Endothelial cell of umbilical vein (primary cell): ENCODE data around the gene TICAM2. TPM values are rescaled to one million over a fixed set of nuclear protein-coding genes. Genes with fewer than 3 reads are reported as not detected.
A peak's percentile ranks its signal among the peaks of the same experiment; 100 is the strongest.

Experiments used
- BruUV-seq: library from RNA; stranded (reverse); fragments of 400-500 nt; replicated peaks from 2 replicates; lab custom pipeline; 2021; lab: Mats Ljungman, UMichigan
- CTCF ChIA-PET: fragments of 300-600, 350-600 bp; sonication (Branson Sonifier 250); formaldehyde crosslinking; loops from one replicate; lab custom pipeline; 2021; ENCODE audit warnings: antibody characterized with exemption, inconsistent platforms; lab: Charles Lee
- POLR2A ChIA-PET: fragments of 300-600, 350-600 bp; sonication (Branson Sonifier 250); formaldehyde crosslinking; loops from one replicate; lab custom pipeline; 2021; ENCODE audit warnings: antibody characterized with exemption, inconsistent platforms; lab: Charles Lee
- DNase-seq: peaks from one replicate; pipeline ENCODE4 v3.0.0-alpha.2; 2011; ENCODE audit warnings: low read depth, low spot score
- FAIRE-seq: peaks from 2 replicates; lab custom pipeline; 2011; peaks lifted over from hg19 to GRCh38; lab: Jason Lieb, UNC
- H2AFZ ChIP-seq: 2 replicates; pipeline ENCODE4 v1.6.0; 2012; ENCODE audit warnings: low read depth, low read length, control low read depth, inconsistent platforms
- H3K27ac ChIP-seq: 2 replicates; pipeline ENCODE4 v1.5.1; 2011; ENCODE audit warnings: low read depth, mild to moderate bottlenecking, control low read depth, low read length, moderate library complexity; ENCODE audit not compliant: insufficient read depth
- H3K27me3 ChIP-seq, 2 experiments: 2 replicates each; pipeline versions ENCODE4 v1.6.0 to v1.6.1; 2011; ENCODE audit warnings: low read length in 2 of 2, mixed read lengths in 1 of 2; ENCODE audit not compliant: control insufficient read depth in 2 of 2, insufficient read depth in 2 of 2
- H3K36me3 ChIP-seq, 2 experiments: 2 replicates in 1 of 2; 3 replicates in 1 of 2; pipeline ENCODE4 v1.5.1; 2011; ENCODE audit warnings: low read length in 2 of 2, mild to moderate bottlenecking in 1 of 2, moderate library complexity in 1 of 2; ENCODE audit not compliant: control insufficient read depth in 2 of 2, insufficient read depth in 2 of 2; ENCODE audit errors: extremely low read depth in 1 of 2
- H3K4me1 ChIP-seq: 3 replicates; pipeline ENCODE4 v1.5.1; 2011; ENCODE audit warnings: mild to moderate bottlenecking, low read length; ENCODE audit not compliant: control insufficient read depth, insufficient read depth; ENCODE audit errors: extremely low read depth
- H3K4me2 ChIP-seq: 2 replicates; pipeline ENCODE4 v1.6.1; 2011; ENCODE audit warnings: low read length, control low read depth, mixed read lengths; ENCODE audit not compliant: insufficient read depth
- H3K4me3 ChIP-seq, 3 experiments: fragments of 200-600 bp in 1 of 3; sonication (generic), shearing (Covaris generic) in 1 of 3; replicated peaks in 1 of 3; 2 replicates each; pipeline ENCODE4 v1.5.1; 2011 to 2016; ENCODE audit warnings: control low read depth in 3 of 3, low read length in 3 of 3, mild to moderate bottlenecking in 2 of 3, inconsistent platforms in 1 of 3, low read depth in 1 of 3, moderate library complexity in 1 of 3; ENCODE audit not compliant: insufficient read depth in 1 of 3
- H3K79me2 ChIP-seq: 2 replicates; pipeline ENCODE4 v1.6.0; 2012; ENCODE audit warnings: low read length, inconsistent platforms; ENCODE audit not compliant: control insufficient read depth, insufficient read depth
- H3K9ac ChIP-seq: replicated peaks from 2 replicates; pipeline ENCODE3; 2011; ENCODE audit warnings: low read length, control low read depth; ENCODE audit not compliant: insufficient read depth; ENCODE audit errors: extremely low read depth
- H3K9me1 ChIP-seq: replicated peaks from 3 replicates; pipeline ENCODE4 v1.6.0; 2011; ENCODE audit warnings: mild to moderate bottlenecking, low read length; ENCODE audit not compliant: control insufficient read depth, insufficient read depth; ENCODE audit errors: extremely low read depth
- H3K9me3 ChIP-seq: replicated peaks from 2 replicates; pipeline ENCODE4 v1.5.1; 2012; ENCODE audit warnings: low read length, inconsistent platforms; ENCODE audit not compliant: control insufficient read depth, insufficient read depth
- H4K20me1 ChIP-seq: replicated peaks from 2 replicates; pipeline ENCODE3; 2011; ENCODE audit warnings: mild to moderate bottlenecking, low read length; ENCODE audit not compliant: control insufficient read depth, insufficient read depth; ENCODE audit errors: extremely low read depth
- EZH2 ChIP-seq: IDR thresholded peaks from 2 replicates; pipeline ENCODE4 v1.6.1; 2012; ENCODE audit warnings: borderline replicate concordance, low read depth, mild to moderate bottlenecking, moderate library complexity, low read length, inconsistent platforms; ENCODE audit not compliant: severe bottlenecking
- FOS ChIP-seq: IDR thresholded peaks from 2 replicates; pipeline ENCODE4 v1.6.1; 2011; ENCODE audit warnings: mild to moderate bottlenecking, low read length, moderate library complexity, borderline replicate concordance; ENCODE audit not compliant: insufficient read depth
- GATA2 ChIP-seq: IDR thresholded peaks from 2 replicates; pipeline ENCODE4 v1.7.0; 2011; ENCODE audit warnings: low read depth, mild to moderate bottlenecking, moderate library complexity, mixed read lengths, low read length; ENCODE audit not compliant: insufficient read length, insufficient read depth
- JUN ChIP-seq: IDR thresholded peaks from 2 replicates; pipeline ENCODE4 v1.6.1; 2011; ENCODE audit warnings: borderline replicate concordance, low read depth; ENCODE audit not compliant: insufficient read length, insufficient read depth
- MYC ChIP-seq: IDR thresholded peaks from one replicate; pipeline ENCODE4 v1.6.1; 2011; ENCODE audit warnings: mild to moderate bottlenecking, low read depth, low read length
- POLR2A ChIP-seq: IDR thresholded peaks from 2 replicates; pipeline ENCODE4 v1.6.1; 2012; ENCODE audit warnings: low read depth, mild to moderate bottlenecking, control low read depth, low read length
- POLR2AphosphoS5 ChIP-seq: IDR thresholded peaks from 2 replicates; pipeline ENCODE4 v1.6.1; 2012; ENCODE audit warnings: low read depth, mild to moderate bottlenecking, control low read depth, low read length, moderate library complexity; ENCODE audit not compliant: insufficient read depth
- dilution Hi-C: fragments of 300-500 bp; cut with MboI; formaldehyde crosslinking; loops from one replicate; pipeline ENCODE4 v1.15.0; 2019; ENCODE audit warnings: low sequenced_read_pairs; ENCODE audit not compliant: extremely low pct_ligation_motif_present
- intact Hi-C: fragments of 100-400 bp; cut with micrococcal nuclease; formaldehyde crosslinking; loops from one replicate; pipeline ENCODE4 v1.10.0; 2022
- polyA plus RNA-seq, 4 experiments: library from polyadenylated mRNA; depleted of rRNA in 3 of 4; stranded (reverse) in 3 of 4; unstranded in 1 of 4; fragments of >200 nt; gene quantifications; 2 replicates each; pipeline versions ENCODE4 v1.2.1 to v1.2.3, GENCODE V29; 2011 to 2012; ENCODE audit warnings: missing spikeins in 1 of 4
- total RNA-seq: library from RNA; stranded (reverse); gene quantifications from 2 replicates; pipeline ENCODE4 v1.2.3, GENCODE V29; 2021
- TF ChIP-seq, protein P1 (sequence below), 2 donors: IDR thresholded peaks; 1 replicate in 1 of 2; 2 replicates in 1 of 2; pipeline ENCODE4 v1.5.1; 2011; ENCODE audit warnings: low read length in 2 of 2, mild to moderate bottlenecking in 2 of 2, moderate library complexity in 2 of 2, control low read depth in 1 of 2, inconsistent platforms in 1 of 2, low read depth in 1 of 2; ENCODE audit not compliant: insufficient read depth in 1 of 2; ENCODE audit errors: extremely low read depth in 1 of 2
- TF ChIP-seq, protein P2 (sequence below): IDR thresholded peaks from 2 replicates; pipeline ENCODE4 v1.6.1; 2011; ENCODE audit not compliant: insufficient read depth, insufficient read length

Gene TICAM2
- total and polyA plus RNA-seq, 2 donors (not counting 3 experiments of a cell fraction or from before 2014, with no cell fraction given): 0.18 to 3.5 TPM

DNA sequence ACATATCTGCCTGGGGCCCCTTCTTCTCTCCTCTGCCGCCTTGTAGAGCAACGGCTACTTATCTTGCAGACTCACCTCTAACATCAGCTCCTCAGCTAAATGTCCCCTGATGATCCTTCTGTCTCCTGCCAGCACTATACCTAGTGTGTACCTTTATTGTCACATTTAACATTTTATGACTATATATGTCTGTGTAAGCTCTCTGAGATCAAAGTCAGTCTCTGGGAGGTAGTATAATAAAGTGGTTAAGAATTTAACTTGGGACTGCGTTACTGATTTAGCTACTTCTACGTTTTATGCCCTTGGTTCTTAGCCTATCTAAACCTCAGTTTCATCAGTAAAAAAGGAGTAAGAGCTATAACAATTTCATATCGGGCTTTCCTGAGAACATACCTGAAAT is 21.4 kb upstream of the TICAM2 start:
- ChIA-PET CTCF (interaction anchor here (1.0 to 3.7 kb wide), 5 partner anchors 8 to 315 kb away, joined by 3 to 18 read pairs (median 5); no protein-coding TSS in a partner anchor), POLR2A (no interaction called here)
- Histone ChIP-seq H3K9me1 (peaks cover 2% of the 10 kb centered on the region), H3K4me3 (peak overlapping the region in 2 of 3 experiments; percentile 86 to 98), H3K27ac (no peak overlapping the region), H3K4me2 (peak overlapping the region; percentile 98), H2AFZ (no peak overlapping the region), H3K9ac (peak overlapping the region; percentile 93), H3K9me3 (no peaks in the 10 kb centered on the region), H3K4me1 (peaks cover 30% of the 10 kb centered on the region), H3K36me3 (peaks cover 0 to 6% of the 10 kb centered on the region in 2 experiments), H4K20me1 (no peaks in the 10 kb centered on the region), H3K27me3 (no peaks in the 10 kb centered on the region), H3K79me2 (peaks cover 64% of the 10 kb centered on the region)
- TF ChIP-seq, protein P1, sequence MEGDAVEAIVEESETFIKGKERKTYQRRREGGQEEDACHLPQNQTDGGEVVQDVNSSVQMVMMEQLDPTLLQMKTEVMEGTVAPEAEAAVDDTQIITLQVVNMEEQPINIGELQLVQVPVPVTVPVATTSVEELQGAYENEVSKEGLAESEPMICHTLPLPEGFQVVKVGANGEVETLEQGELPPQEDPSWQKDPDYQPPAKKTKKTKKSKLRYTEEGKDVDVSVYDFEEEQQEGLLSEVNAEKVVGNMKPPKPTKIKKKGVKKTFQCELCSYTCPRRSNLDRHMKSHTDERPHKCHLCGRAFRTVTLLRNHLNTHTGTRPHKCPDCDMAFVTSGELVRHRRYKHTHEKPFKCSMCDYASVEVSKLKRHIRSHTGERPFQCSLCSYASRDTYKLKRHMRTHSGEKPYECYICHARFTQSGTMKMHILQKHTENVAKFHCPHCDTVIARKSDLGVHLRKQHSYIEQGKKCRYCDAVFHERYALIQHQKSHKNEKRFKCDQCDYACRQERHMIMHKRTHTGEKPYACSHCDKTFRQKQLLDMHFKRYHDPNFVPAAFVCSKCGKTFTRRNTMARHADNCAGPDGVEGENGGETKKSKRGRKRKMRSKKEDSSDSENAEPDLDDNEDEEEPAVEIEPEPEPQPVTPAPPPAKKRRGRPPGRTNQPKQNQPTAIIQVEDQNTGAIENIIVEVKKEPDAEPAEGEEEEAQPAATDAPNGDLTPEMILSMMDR (IDR thresholded peaks at IDR 0.05; ENCODE audit: extremely low read depth in 1 of 2, insufficient read depth in 1 of 2, low read depth in 1 of 2, low read length in 2 of 2): no peak
- TF ChIP-seq, protein P2, sequence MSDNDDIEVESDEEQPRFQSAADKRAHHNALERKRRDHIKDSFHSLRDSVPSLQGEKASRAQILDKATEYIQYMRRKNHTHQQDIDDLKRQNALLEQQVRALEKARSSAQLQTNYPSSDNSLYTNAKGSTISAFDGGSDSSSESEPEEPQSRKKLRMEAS: no peak
- TF ChIP-seq POLR2AphosphoS5: no peak
- no peak for DNase-seq
- FAIRE-seq: no peak
- dilution Hi-C loops (no loop called here), intact Hi-C loops (loop anchor here (2.0 kb wide), 1 partner anchor 21 kb away; the partner anchor contains the start of gene TICAM2)
- no TSS peak for BruUV-seq

DNA sequence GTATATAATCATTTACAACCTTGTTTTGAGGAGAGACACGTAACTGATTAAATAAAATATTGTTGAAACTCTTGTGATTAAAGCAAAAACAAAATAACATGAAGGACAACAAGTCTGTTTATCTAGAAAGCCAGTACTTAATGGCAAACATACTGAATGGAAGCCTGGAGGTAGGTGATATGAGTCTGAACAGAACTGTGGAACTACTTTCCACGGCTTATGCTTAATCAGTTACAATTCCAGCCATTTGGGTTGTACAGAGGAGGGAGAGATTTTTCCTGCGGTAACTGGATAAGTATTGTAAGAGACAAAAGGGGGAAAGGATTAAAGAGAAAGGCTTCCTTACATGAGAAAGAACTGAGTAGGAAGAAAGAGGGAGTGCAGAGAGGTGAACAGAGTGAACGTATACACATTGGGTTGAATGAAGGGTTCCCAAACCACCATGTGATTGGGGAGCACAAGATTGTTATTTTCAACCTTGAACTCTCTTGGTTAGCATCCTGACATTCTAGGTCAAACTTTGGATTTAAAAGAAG is 19.2 kb upstream of the TICAM2 start:
- DNase-seq (peak; percentile 22), FAIRE-seq (no peak)
- Histone ChIP-seq H3K9ac (no peak overlapping the region), H3K4me1 (peaks cover 27% of the 10 kb centered on the region), H3K36me3 (peaks cover 0 to 10% of the 10 kb centered on the region in 2 experiments), H2AFZ (no peak overlapping the region), H3K4me3 (no peak overlapping the region), H3K9me1 (peaks cover 2% of the 10 kb centered on the region), H3K9me3 (no peaks in the 10 kb centered on the region), H4K20me1 (no peaks in the 10 kb centered on the region), H3K27ac (no peak overlapping the region), H3K4me2 (no peak overlapping the region), H3K27me3 (no peaks in the 10 kb centered on the region), H3K79me2 (peaks cover 69% of the 10 kb centered on the region)
- CTCF ChIA-PET: interaction anchor here (1.0 kb wide), 1 partner anchor 312 kb away, joined by 3 read pairs; no protein-coding TSS in a partner anchor
- no peak for TF ChIP-seq FOS
- TF ChIP-seq POLR2A: no peak
- TF ChIP-seq EZH2: no peak
- TF ChIP-seq GATA2: no peak
- no peak for TF ChIP-seq POLR2AphosphoS5
- TF ChIP-seq, protein P2: no peak
- TF ChIP-seq, protein P1 (IDR thresholded peaks at IDR 0.05; ENCODE audit: extremely low read depth in 1 of 2, insufficient read depth in 1 of 2, low read depth in 1 of 2, low read length in 2 of 2): no peak
- no peak for TF ChIP-seq MYC
- no peak for TF ChIP-seq JUN
- POLR2A ChIA-PET: no interaction called here
- dilution Hi-C loops (no loop called here), intact Hi-C loops (no loop called here)
- no TSS peak for BruUV-seq
